Panc1 (cell line): ENCODE measurements around the gene AFF4. TPM values are rescaled to one million over a fixed set of nuclear protein-coding genes. Genes with fewer than 3 reads are reported as not detected.

Source experiments
- ATAC-seq: fragments of 200-7000 bp; cut with Tn5 transposase; 2 replicates; pipeline ENCODE4 v1.9.1; 2020; ENCODE audit warnings: mild to moderate bottlenecking, moderate library complexity
- BruUV-seq: library from RNA; stranded (reverse); fragments of 400-500 nt; replicated peaks from 2 replicates; lab custom pipeline; 2021; lab: Mats Ljungman, UMichigan
- CTCF ChIA-PET: fragments of 300-600 bp; sonication (Branson Sonifier 250); formaldehyde crosslinking; loops from one replicate; lab custom pipeline; 2022; ENCODE audit warnings: antibody characterized with exemption; lab: Charles Lee
- POLR2A ChIA-PET: fragments of 300-600 bp; sonication (Branson Sonifier 250); formaldehyde crosslinking; loops from one replicate; lab custom pipeline; 2022; ENCODE audit warnings: antibody characterized with exemption; lab: Charles Lee
- DNase-seq: peaks from one replicate; pipeline ENCODE4 v3.0.0-alpha.2; 2010; ENCODE audit warnings: low read depth, low spot score
- H3K27ac ChIP-seq: 2 replicates; pipeline ENCODE4 v1.5.1; 2011; ENCODE audit warnings: mild to moderate bottlenecking, low read length, inconsistent platforms
- H3K27me3 ChIP-seq: fragments of 200-500 bp; sonication (Bioruptor generic); 2 replicates; pipeline ENCODE4 v1.6.0; 2014; ENCODE audit warnings: low read length, inconsistent platforms; ENCODE audit not compliant: control insufficient read depth, insufficient read depth
- H3K36me3 ChIP-seq: fragments of 200-500 bp; sonication (Bioruptor generic); 2 replicates; pipeline ENCODE4 v1.5.1; 2014; ENCODE audit warnings: inconsistent platforms, mild to moderate bottlenecking, low read length, moderate library complexity; ENCODE audit not compliant: control insufficient read depth, insufficient read depth
- H3K4me1 ChIP-seq: 2 replicates; pipeline ENCODE4 v1.5.1; 2011; ENCODE audit warnings: inconsistent platforms, mild to moderate bottlenecking, low read length, moderate library complexity; ENCODE audit not compliant: control insufficient read depth, insufficient read depth
- H3K4me3 ChIP-seq, 2 experiments: 2 replicates each; pipeline ENCODE4 v1.5.1; 2011 to 2012; ENCODE audit warnings: low read depth in 2 of 2, low read length in 2 of 2, mild to moderate bottlenecking in 2 of 2, inconsistent platforms in 1 of 2, moderate library complexity in 1 of 2
- H3K9me3 ChIP-seq: fragments of 200-500 bp; sonication (Bioruptor generic); 2 replicates; pipeline ENCODE4 v1.5.1; 2014; ENCODE audit warnings: low read depth, mild to moderate bottlenecking, inconsistent platforms, low read length, moderate library complexity; ENCODE audit not compliant: control insufficient read depth, insufficient read depth
- POLR2AphosphoS5 ChIP-seq: IDR thresholded peaks from 2 replicates; pipeline ENCODE4 v1.6.1; 2012; ENCODE audit warnings: mild to moderate bottlenecking, low read depth, low read length, moderate library complexity
- SIN3A ChIP-seq: IDR thresholded peaks from 2 replicates; pipeline ENCODE4 v1.6.1; 2012; ENCODE audit warnings: low read depth, mild to moderate bottlenecking, low read length, moderate library complexity, borderline replicate concordance; ENCODE audit not compliant: insufficient read depth
- TCF7L2 ChIP-seq: IDR thresholded peaks from 2 replicates; pipeline ENCODE4 v1.6.1; 2011; ENCODE audit warnings: mild to moderate bottlenecking, low read depth, low read length, inconsistent platforms
- in situ Hi-C: cut with HindIII; loops from 2 replicates; pipeline ENCODE4 v1.10.0; 2016; ENCODE audit warnings: low sequenced_read_pairs, low pct_unique_long_range_greater_than_20kb
- intact Hi-C: fragments of 100-400 bp; cut with micrococcal nuclease; formaldehyde crosslinking; loops from one replicate; pipeline ENCODE4 v1.10.0; 2022; ENCODE audit not compliant: unreplicated experiment
- total RNA-seq: library from RNA; stranded (reverse); gene quantifications from one replicate; pipeline ENCODE4 v1.2.1, GENCODE V29; 2021; ENCODE audit not compliant: unreplicated experiment
- TF ChIP-seq, protein P1 (sequence below): fragments of 450-650 bp; IDR thresholded peaks from 2 replicates; pipeline ENCODE4 v1.5.1; 2017; ENCODE audit warnings: mild to moderate bottlenecking
- TF ChIP-seq, protein P2 (sequence below), 2 experiments: IDR thresholded peaks; 2 replicates each; pipeline ENCODE4 v1.6.1; 2011 to 2012; ENCODE audit warnings: low read depth in 2 of 2, control low read depth in 1 of 2, low read length in 1 of 2, mild to moderate bottlenecking in 1 of 2, moderate library complexity in 1 of 2; ENCODE audit not compliant: insufficient read depth in 1 of 2

Gene AFF4
- total RNA-seq, 1 experiment from 2014 or later, result 78.3 TPM

DNA sequence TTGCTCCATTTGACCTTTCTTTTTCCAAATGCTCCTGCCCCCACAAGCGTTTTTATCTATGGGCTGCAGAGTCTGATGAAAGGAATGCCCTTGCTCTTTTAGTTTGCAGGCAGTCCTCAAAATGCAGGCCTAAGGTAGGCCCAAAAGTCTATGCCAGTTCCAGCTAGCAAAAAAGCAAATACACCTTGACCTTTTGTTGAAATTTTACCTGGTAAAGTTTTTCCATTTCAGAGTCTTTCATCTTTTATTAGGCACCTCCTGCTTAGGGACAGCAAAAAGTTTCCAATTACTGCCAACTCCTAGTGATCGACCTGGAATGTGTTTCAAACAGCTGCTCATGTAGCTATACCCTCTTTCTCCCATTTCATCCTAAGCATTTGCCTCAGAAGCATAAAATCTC, 92.6 kb downstream of the AFF4 start:
- H3K36me3 ChIP-seq, result peaks cover 17% of the 10 kb centered on the region
- DNase-seq, result no peak
- TF ChIP-seq, protein P1, sequence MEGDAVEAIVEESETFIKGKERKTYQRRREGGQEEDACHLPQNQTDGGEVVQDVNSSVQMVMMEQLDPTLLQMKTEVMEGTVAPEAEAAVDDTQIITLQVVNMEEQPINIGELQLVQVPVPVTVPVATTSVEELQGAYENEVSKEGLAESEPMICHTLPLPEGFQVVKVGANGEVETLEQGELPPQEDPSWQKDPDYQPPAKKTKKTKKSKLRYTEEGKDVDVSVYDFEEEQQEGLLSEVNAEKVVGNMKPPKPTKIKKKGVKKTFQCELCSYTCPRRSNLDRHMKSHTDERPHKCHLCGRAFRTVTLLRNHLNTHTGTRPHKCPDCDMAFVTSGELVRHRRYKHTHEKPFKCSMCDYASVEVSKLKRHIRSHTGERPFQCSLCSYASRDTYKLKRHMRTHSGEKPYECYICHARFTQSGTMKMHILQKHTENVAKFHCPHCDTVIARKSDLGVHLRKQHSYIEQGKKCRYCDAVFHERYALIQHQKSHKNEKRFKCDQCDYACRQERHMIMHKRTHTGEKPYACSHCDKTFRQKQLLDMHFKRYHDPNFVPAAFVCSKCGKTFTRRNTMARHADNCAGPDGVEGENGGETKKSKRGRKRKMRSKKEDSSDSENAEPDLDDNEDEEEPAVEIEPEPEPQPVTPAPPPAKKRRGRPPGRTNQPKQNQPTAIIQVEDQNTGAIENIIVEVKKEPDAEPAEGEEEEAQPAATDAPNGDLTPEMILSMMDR, result no peak
- no peak for TF ChIP-seq SIN3A
- no peak for TF ChIP-seq POLR2AphosphoS5
- TF ChIP-seq, protein P2, sequence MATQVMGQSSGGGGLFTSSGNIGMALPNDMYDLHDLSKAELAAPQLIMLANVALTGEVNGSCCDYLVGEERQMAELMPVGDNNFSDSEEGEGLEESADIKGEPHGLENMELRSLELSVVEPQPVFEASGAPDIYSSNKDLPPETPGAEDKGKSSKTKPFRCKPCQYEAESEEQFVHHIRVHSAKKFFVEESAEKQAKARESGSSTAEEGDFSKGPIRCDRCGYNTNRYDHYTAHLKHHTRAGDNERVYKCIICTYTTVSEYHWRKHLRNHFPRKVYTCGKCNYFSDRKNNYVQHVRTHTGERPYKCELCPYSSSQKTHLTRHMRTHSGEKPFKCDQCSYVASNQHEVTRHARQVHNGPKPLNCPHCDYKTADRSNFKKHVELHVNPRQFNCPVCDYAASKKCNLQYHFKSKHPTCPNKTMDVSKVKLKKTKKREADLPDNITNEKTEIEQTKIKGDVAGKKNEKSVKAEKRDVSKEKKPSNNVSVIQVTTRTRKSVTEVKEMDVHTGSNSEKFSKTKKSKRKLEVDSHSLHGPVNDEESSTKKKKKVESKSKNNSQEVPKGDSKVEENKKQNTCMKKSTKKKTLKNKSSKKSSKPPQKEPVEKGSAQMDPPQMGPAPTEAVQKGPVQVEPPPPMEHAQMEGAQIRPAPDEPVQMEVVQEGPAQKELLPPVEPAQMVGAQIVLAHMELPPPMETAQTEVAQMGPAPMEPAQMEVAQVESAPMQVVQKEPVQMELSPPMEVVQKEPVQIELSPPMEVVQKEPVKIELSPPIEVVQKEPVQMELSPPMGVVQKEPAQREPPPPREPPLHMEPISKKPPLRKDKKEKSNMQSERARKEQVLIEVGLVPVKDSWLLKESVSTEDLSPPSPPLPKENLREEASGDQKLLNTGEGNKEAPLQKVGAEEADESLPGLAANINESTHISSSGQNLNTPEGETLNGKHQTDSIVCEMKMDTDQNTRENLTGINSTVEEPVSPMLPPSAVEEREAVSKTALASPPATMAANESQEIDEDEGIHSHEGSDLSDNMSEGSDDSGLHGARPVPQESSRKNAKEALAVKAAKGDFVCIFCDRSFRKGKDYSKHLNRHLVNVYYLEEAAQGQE (IDR thresholded peaks at IDR 0.05; ENCODE audit: insufficient read depth in 1 of 2, low read depth in 2 of 2, low read length in 1 of 2), result no peak
- TF ChIP-seq TCF7L2, result no peak
- no peak overlapping the region for H3K27ac ChIP-seq
- H3K9me3 ChIP-seq, result no peaks in the 10 kb centered on the region
- no peak overlapping the region for H3K4me3 ChIP-seq
- CTCF ChIA-PET, result no interaction called here
- POLR2A ChIA-PET, result no interaction called here
- intact Hi-C loops (no loop called here), in situ Hi-C loops (no loop called here)
- ATAC-seq, result no peak
- BruUV-seq, result no TSS peak
- no peaks in the 10 kb centered on the region for H3K27me3 ChIP-seq
- peaks cover 13% of the 10 kb centered on the region for H3K4me1 ChIP-seq

DNA sequence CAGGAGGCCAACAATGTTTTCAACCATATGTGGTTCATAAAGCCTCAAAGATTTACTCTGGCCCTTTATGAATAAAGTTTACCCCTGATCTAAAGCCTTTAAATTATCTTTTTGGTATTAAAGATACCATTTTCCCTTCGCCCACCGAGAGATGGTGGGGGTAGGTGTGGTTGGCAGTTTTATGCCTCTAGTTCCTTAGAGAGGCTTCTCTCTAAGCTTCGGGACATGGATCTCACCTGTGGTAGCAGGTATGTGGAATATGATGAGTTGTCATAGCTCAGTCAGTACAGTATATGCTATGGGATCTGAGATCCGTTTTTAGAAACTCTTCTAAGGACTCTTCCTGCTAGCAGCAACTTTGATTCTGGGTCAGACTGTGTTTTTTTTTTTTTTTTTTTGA, 94.7 kb downstream of the AFF4 start:
- DNase-seq, result no peak
- intact Hi-C loops, result no loop called here
- TF ChIP-seq, protein P1, result no peak
- TF ChIP-seq SIN3A, result no peak
- BruUV-seq, result no TSS peak
- peaks cover 12% of the 10 kb centered on the region for H3K36me3 ChIP-seq
- H3K27me3 ChIP-seq, result no peaks in the 10 kb centered on the region
- H3K9me3 ChIP-seq, result no peaks in the 10 kb centered on the region
- H3K27ac ChIP-seq, result no peak overlapping the region
- ATAC-seq, result no peak
- in situ Hi-C loops, result no loop called here
- CTCF ChIA-PET, result no interaction called here
- no peak overlapping the region for H3K4me3 ChIP-seq
- POLR2A ChIA-PET, result no interaction called here
- peaks cover 17% of the 10 kb centered on the region for H3K4me1 ChIP-seq
